Lower leg skin (tissue), 4 donors: Measurements from ENCODE around the gene IER2. TPM values are rescaled to one million over a fixed set of nuclear protein-coding genes. Genes with fewer than 3 reads are reported as not detected.
A peak's percentile ranks its signal among the peaks of the same experiment; 100 is the strongest.

Experiments
- DNase-seq, 2 donors: peaks; one replicate each; pipeline ENCODE4 v3.0.0-alpha.2; 2019; ENCODE audit warnings: low spot score in 2 of 2
- H3K4me3 ChIP-seq: fragments of 200-600 bp; sonication (generic); 2 replicates; pipeline ENCODE4 v1.5.1; 2017; ENCODE audit warnings: mild to moderate bottlenecking, low read depth; ENCODE audit not compliant: poor library complexity, severe bottlenecking
- POLR2A ChIP-seq, 2 donors: fragments of 450-650 bp; IDR thresholded peaks; one replicate each; pipeline ENCODE4 v1.6.1; 2016 to 2017; ENCODE audit warnings: antibody characterized with exemption in 2 of 2, mild to moderate bottlenecking in 1 of 2, moderate library complexity in 1 of 2
- WGBS, 2 donors: methylation state at CpG; one replicate each; pipeline ENCODE4 v1.1.5; 2018; 5-methylcytosine and 5-hydroxymethylcytosine counted together
- intact Hi-C: fragments of 100-400 bp; cut with DNase I; formaldehyde crosslinking; loops from one replicate; pipeline ENCODE4 v1.15.0; 2023; ENCODE audit warnings: low total_unique reads
- total RNA-seq, 4 donors: library from RNA; depleted of rRNA; stranded (reverse); fragments of >200 nt; gene quantifications; one replicate each; pipeline ENCODE4 v1.1.0, GENCODE V29; 2016
- TF ChIP-seq, protein P1 (sequence below), 3 donors: fragments of 450-650 bp; IDR thresholded peaks; one replicate each; pipeline ENCODE4 v1.5.1; 2016; ENCODE audit warnings: antibody characterized with exemption in 3 of 3, mild to moderate bottlenecking in 3 of 3, moderate library complexity in 2 of 3

Gene IER2
- total RNA-seq, 4 donors from 2014 or later, result 118 to 146 (median 130) TPM

DNA sequence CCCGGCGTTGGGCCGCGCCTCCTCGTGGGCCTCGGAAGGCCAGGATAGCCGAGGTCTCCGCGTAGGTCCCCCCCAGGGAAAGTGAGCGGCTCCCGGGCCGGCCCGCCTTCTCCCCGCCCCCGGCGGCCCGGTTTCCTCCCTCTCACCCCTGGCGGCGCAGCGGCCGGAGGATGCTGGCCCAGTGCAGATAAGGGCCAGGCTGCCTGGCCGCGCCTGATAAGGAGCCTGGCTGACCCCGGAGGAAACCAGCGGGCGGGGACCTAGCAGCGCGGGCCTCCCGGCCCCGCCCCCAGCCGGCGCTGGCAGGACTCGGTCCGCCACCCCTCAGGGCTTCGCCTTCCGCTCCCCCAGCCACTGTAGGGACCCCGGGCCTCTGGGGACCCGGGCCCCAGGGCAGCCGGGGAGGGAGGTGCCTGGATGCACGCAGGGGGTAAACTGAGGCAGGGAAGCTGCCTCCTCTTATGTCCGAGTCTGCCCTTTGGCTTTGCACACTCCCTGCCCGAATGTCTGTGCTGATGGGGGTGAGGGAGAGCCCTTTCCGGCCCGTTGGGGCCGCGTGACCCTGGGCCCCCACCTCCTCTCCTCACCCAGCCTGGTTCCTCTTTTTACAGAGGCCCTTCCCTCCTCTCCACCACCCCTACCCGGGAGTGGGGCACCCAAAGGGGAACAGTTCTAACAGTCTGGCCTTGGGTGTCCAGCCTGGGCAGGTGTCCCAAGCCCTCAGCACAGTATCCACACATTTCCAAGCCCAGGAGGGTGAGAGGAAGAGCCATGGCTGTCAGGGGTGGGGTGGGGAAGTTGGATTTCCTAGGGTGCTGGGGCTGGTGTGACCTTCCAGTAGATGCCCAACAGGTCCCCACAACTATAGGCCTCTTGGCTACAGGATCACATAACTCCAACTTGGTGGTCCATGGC, 47.3 kb upstream of the IER2 start, which contains the start of gene LYL1:
Gene LYL1 (minus strand): TSS at position 193 of the 915 bp plus-strand sequence. CDS start 1,687 bp downstream, outside the sequence.
- intact Hi-C loops, result no loop called here
- DNase-seq, result peak in 1 of 2 donors; percentile 96
- whole genome bisulfite sequencing, 2 donors, result 3 to 8% methylated on average over 12 to 19 of the region's 47 CpGs
- TF ChIP-seq, protein P1, sequence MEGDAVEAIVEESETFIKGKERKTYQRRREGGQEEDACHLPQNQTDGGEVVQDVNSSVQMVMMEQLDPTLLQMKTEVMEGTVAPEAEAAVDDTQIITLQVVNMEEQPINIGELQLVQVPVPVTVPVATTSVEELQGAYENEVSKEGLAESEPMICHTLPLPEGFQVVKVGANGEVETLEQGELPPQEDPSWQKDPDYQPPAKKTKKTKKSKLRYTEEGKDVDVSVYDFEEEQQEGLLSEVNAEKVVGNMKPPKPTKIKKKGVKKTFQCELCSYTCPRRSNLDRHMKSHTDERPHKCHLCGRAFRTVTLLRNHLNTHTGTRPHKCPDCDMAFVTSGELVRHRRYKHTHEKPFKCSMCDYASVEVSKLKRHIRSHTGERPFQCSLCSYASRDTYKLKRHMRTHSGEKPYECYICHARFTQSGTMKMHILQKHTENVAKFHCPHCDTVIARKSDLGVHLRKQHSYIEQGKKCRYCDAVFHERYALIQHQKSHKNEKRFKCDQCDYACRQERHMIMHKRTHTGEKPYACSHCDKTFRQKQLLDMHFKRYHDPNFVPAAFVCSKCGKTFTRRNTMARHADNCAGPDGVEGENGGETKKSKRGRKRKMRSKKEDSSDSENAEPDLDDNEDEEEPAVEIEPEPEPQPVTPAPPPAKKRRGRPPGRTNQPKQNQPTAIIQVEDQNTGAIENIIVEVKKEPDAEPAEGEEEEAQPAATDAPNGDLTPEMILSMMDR (IDR thresholded peaks at IDR 0.05), result no peak
- TF ChIP-seq POLR2A (IDR thresholded peaks at IDR 0.05), result no peak
- peak within 1 kb of the TSS; percentile 23 for H3K4me3 ChIP-seq

DNA sequence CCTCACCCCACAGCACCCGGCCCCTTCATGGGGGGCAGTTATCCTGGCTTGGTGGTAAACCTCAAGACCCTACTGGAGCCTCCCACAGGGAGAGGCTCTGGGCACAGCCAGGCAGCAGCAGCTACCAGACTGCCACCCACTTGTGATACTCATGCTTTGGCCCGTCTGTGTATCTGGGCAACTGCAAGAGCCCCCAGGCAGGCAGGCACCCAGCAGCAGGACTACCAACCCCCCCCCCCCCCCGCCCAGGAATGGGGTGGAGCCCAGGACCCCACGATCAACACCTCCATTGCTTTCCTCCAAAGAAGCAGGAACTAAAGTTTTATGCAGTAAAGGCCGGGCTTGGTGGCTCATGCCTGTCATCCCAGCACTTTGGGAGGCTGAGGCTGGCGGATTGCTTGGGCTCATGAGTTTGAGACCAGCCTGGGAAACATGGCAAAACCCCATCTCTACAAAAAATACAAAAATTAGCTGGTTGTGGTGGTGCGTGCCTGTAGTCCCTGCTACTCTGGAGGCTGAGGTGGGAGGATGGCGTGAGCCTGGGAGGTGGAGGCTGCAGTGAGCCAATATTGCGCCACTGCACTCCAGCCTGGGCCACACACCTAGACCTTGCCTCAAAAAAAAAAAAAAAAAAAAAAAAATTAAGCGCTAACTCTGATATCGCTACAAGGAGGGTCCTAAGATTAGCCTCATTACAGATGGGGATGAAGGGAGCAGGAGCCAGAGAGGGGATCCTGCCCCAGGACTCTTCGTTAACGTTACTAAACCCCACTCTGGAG, 46.4 kb upstream of the IER2 start:
- no peak for TF ChIP-seq POLR2A (IDR thresholded peaks at IDR 0.05)
- TF ChIP-seq, protein P1 (IDR thresholded peaks at IDR 0.05), result no peak
- 71% methylated on average over 12 to 13 of the region's 13 CpGs for WGBS, 2 donors
- intact Hi-C loops, result no loop called here
- no peak overlapping the region for H3K4me3 ChIP-seq
- DNase-seq, result peak in 1 of 2 donors; percentile 82

DNA sequence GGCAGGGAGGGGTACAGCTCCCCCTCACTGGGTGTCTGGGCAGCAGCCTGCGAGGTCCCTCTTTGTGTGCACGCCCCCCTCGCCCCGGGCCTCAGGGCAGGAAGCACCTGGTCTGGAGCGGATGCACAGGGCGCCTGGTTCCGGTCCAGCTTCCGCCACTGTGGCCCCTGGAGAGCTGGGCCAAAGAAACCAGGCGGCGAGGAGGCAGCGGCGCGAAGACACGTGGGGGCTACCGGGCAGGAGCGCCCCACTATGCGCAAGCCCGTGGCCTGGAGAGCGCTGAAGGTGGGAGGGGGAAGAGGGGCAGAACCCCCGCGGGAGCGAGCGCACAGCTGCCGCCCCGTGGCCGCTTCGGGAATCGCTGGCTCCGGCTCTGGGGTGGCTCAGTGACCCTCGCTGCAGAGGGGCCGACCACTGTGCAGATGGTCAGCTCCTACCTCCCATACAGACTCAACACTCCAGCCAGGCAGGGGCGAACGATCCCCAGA, 45.8 kb upstream of the IER2 start:
- no peak for TF ChIP-seq POLR2A (IDR thresholded peaks at IDR 0.05)
- TF ChIP-seq, protein P1 (IDR thresholded peaks at IDR 0.05), result no peak
- H3K4me3 ChIP-seq, result no peak overlapping the region
- 33 to 65% methylated on average over 20 to 25 of the region's 33 CpGs for WGBS, 2 donors
- intact Hi-C loops, result no loop called here
- DNase-seq, result peak in 1 of 2 donors; percentile 93

DNA sequence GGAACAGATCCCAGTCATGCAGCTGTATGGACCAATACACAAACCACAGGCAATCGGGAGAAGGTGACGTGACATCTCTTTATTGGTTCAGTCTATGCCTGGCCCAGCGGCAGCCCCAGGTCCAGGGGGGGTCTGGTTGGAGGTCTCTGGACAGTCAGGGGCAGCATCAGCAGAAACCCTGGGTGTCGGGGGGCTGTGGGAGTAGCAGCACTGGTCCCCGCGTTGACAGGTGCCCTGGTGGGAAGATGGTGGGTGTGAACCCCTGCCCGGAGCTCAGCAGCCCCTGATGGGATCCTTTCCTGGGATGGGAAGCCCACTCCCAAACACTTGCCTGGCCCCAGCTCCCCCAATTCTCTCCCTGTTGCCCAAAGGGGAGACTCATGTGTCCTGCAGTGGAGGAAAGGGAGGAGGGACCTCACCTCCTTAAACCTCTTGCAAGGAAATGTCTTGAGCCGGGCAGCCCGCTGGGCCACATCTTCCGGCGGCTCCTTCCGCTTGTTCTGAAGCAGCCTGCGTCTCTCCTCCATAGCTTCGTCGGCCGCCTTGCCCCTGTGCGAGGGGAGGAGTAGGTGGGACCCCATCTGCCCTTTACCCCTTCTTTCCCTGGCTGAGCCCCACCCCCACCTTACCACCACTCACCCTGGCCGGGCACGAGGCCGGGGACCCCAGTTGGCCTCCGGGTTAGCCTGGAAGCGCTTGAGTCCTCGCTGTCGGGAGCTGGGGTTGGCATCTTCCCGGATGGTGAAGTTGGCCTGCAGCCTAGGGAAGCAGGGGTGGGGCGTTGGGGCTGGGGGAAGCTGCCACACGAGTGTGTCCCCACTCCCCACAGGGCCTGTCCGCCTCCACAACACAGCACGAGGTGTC, 45.1 kb upstream of the IER2 start:
- no peak overlapping the region for H3K4me3 ChIP-seq
- peak in 1 of 2 donors; percentile 86 for DNase-seq
- 70 to 76% methylated on average over 25 to 29 of the region's 29 CpGs for WGBS, 2 donors
- TF ChIP-seq, protein P1 (IDR thresholded peaks at IDR 0.05), result no peak
- TF ChIP-seq POLR2A (IDR thresholded peaks at IDR 0.05), result no peak
- intact Hi-C loops, result no loop called here
